Astrocyte (in vitro differentiated cells and primary cell): ENCODE measurements around the gene WIF1.

Experiments used
- EZH2 ChIP-seq: IDR thresholded peaks from 2 replicates; pipeline ENCODE4 v1.6.1; 2012; ENCODE audit warnings: mild to moderate bottlenecking, low read length, inconsistent platforms; ENCODE audit not compliant: insufficient read depth
- TF ChIP-seq, protein P1 (sequence below): IDR thresholded peaks from 2 replicates; pipeline ENCODE4 v1.5.1; 2011; ENCODE audit warnings: low read depth, mild to moderate bottlenecking, inconsistent platforms, low read length, moderate library complexity; ENCODE audit not compliant: insufficient read depth

DNA sequence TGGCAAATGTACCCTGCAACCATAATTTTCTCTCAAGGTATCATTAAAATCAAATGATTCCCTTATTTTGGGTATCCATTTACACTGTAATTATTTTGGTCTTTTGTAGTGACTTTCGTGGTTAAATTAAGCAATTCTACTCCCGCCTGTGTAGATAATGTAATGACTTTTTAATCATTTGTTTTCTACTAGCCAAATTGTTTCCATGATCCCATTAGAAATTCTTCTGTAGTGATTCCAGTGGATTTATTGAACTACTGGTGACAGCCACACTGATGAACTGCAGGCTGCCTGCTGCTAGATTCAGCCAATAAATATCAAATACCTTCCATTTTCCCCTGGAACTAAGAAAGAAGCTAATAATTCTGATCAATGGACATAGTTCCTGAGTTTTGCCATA, 96.0 kb downstream of the WIF1 start:
- TF ChIP-seq, protein P1, sequence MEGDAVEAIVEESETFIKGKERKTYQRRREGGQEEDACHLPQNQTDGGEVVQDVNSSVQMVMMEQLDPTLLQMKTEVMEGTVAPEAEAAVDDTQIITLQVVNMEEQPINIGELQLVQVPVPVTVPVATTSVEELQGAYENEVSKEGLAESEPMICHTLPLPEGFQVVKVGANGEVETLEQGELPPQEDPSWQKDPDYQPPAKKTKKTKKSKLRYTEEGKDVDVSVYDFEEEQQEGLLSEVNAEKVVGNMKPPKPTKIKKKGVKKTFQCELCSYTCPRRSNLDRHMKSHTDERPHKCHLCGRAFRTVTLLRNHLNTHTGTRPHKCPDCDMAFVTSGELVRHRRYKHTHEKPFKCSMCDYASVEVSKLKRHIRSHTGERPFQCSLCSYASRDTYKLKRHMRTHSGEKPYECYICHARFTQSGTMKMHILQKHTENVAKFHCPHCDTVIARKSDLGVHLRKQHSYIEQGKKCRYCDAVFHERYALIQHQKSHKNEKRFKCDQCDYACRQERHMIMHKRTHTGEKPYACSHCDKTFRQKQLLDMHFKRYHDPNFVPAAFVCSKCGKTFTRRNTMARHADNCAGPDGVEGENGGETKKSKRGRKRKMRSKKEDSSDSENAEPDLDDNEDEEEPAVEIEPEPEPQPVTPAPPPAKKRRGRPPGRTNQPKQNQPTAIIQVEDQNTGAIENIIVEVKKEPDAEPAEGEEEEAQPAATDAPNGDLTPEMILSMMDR, result no peak
- no peak for TF ChIP-seq EZH2
